Central memory CD8-positive, alpha-beta T cell (primary cell): ENCODE results near the gene ANKRD9.
A peak's percentile ranks its signal among the peaks of the same experiment; 100 is the strongest.

Experiments used
- ATAC-seq: fragments of 150-1000 bp; cut with Tn5 transposase; replicated peaks from 2 replicates; pipeline ENCODE4 v1.10.0; 2022; ENCODE audit warnings: mild to moderate bottlenecking, moderate FRiP score, moderate number of reproducible peaks; ENCODE audit not compliant: poor library complexity, severe bottlenecking; ENCODE audit errors: extremely low read depth
- DNase-seq, 2 donors: peaks; one replicate each; pipeline ENCODE4 v3.0.0; 2021; ENCODE audit warnings: low spot score in 2 of 2
- H3K27ac Mint-ChIP-seq: one replicate; pipeline ENCODE4 v1.8.0; 2022; ENCODE audit warnings: low read depth, mild to moderate bottlenecking, moderate library complexity, mixed read lengths
- H3K27me3 Mint-ChIP-seq: one replicate; pipeline ENCODE4 v1.8.0; 2022; ENCODE audit warnings: mixed read lengths
- H3K36me3 Mint-ChIP-seq: one replicate; pipeline ENCODE4 v1.8.0; 2022; ENCODE audit warnings: mild to moderate bottlenecking, moderate library complexity, mixed read lengths; ENCODE audit not compliant: insufficient read depth
- H3K4me1 Mint-ChIP-seq: one replicate; pipeline ENCODE4 v1.8.0; 2022; ENCODE audit warnings: mixed read lengths
- H3K4me3 Mint-ChIP-seq: one replicate; pipeline ENCODE4 v1.8.0; 2022; ENCODE audit warnings: mild to moderate bottlenecking, moderate library complexity, mixed read lengths
- H3K9me3 Mint-ChIP-seq: one replicate; pipeline ENCODE4 v1.8.0; 2022; ENCODE audit warnings: mixed read lengths

ANKRD9 gene

GRCh38 chr14:102464006-102464405, 45.6 kb downstream of the ANKRD9 start:
- no peak overlapping the region for H3K27ac Mint-ChIP-seq
- H3K36me3 Mint-ChIP-seq, result peaks cover 4% of the 10 kb centered on the region
- H3K27me3 Mint-ChIP-seq, result no peaks in the 10 kb centered on the region
- no peaks in the 10 kb centered on the region for H3K9me3 Mint-ChIP-seq
- no peak overlapping the region for H3K4me3 Mint-ChIP-seq
- no peak for ATAC-seq
- DNase-seq, result no peak
- peaks cover 6% of the 10 kb centered on the region for H3K4me1 Mint-ChIP-seq

GRCh38 chr14:102462391-102462790, 47.2 kb downstream of the ANKRD9 start:
- no peaks in the 10 kb centered on the region for H3K9me3 Mint-ChIP-seq
- DNase-seq (no peak), ATAC-seq (no peak)
- no peak overlapping the region for H3K4me3 Mint-ChIP-seq
- H3K4me1 Mint-ChIP-seq, result peaks cover 6% of the 10 kb centered on the region
- H3K36me3 Mint-ChIP-seq, result peaks cover 3% of the 10 kb centered on the region
- no peaks in the 10 kb centered on the region for H3K27me3 Mint-ChIP-seq
- no peak overlapping the region for H3K27ac Mint-ChIP-seq

GRCh38 chr14:102461490-102462338, 47.9 kb downstream of the ANKRD9 start:
- Mint-ChIP-seq H3K4me1 (peaks cover 6% of the 10 kb centered on the region), H3K9me3 (no peaks in the 10 kb centered on the region), H3K4me3 (no peak overlapping the region), H3K36me3 (peaks cover 3% of the 10 kb centered on the region), H3K27me3 (no peaks in the 10 kb centered on the region), H3K27ac (peak overlapping the region; percentile 46)
- DNase-seq, result no peak
- no peak for ATAC-seq

- H3K9me3 Mint-ChIP-seq, result no peaks in the 10 kb centered on the region
- no peaks in the 10 kb centered on the region for H3K27me3 Mint-ChIP-seq
- H3K27ac Mint-ChIP-seq, result no peak overlapping the region
- no peak for DNase-seq
- H3K36me3 Mint-ChIP-seq, result peaks cover 2% of the 10 kb centered on the region
- ATAC-seq, result no peak
- H3K4me3 Mint-ChIP-seq, result no peak overlapping the region
- H3K4me1 Mint-ChIP-seq, result peaks cover 6% of the 10 kb centered on the region
These were observed 52.1 kb downstream of the ANKRD9 start for GRCh38 chr14:102457509-102457908.

- Mint-ChIP-seq H3K36me3 (peaks cover 13% of the 10 kb centered on the region), H3K4me1 (no peaks in the 10 kb centered on the region), H3K9me3 (no peaks in the 10 kb centered on the region), H3K27ac (no peak overlapping the region), H3K27me3 (no peaks in the 10 kb centered on the region), H3K4me3 (no peak overlapping the region)
- DNase-seq, result no peak
- no peak for ATAC-seq
These were observed 54.9 kb downstream of the ANKRD9 start for GRCh38 chr14:102454711-102455110.

- H3K4me1 Mint-ChIP-seq, result no peaks in the 10 kb centered on the region
- no peak overlapping the region for H3K27ac Mint-ChIP-seq
- no peaks in the 10 kb centered on the region for H3K27me3 Mint-ChIP-seq
- H3K9me3 Mint-ChIP-seq, result no peaks in the 10 kb centered on the region
- ATAC-seq (no peak), DNase-seq (no peak)
- no peak overlapping the region for H3K4me3 Mint-ChIP-seq
- peaks cover 16% of the 10 kb centered on the region for H3K36me3 Mint-ChIP-seq
These were observed 57.3 kb downstream of the ANKRD9 start for GRCh38 chr14:102452302-102452701.
